Measurements from ENCODE around the gene ANKFY1. TPM values are rescaled to one million over a fixed set of nuclear protein-coding genes. Genes with fewer than 3 reads are reported as not detected.

ANKFY1 gene
- total RNA-seq, 1 donor from 2014 or later = 64.5 TPM

DNA sequence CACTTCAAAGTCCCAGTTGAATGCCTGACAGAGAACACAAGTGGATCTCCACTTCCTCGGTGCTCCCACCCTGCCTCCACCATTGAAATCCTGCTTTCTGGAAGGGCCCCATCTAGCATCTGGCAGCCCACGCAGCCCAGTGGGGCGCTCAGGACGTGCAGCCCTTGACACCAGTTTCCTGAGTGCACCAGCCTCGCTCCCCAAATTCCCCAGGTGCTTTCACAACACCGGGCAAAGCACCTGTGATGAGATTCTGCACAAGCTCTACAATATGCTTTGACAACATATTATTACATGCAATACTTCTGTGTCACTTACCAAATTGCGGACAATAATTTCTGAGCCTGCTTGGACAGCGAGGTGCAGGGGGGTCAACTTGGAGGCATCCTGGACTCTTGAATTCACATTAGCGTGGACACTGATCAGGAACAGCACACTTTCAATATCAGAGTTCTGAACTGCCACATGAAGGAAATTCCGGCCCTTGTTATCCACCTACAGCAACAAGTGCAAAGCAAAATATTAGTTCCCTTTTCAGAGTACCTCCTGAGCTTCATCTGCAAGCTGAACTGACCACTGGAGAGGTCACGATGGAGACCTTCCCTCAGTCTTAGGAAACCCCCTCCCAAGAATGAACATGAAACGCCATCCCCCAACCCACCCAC lies 86.8 kb downstream of the ANKFY1 start:
- no peak for DNase-seq (ENCODE audit: low spot score in 2 of 2, unreplicated experiment in 2 of 2)
- peaks cover 43% of the 10 kb centered on the region for H3K36me3 Mint-ChIP-seq

DNA sequence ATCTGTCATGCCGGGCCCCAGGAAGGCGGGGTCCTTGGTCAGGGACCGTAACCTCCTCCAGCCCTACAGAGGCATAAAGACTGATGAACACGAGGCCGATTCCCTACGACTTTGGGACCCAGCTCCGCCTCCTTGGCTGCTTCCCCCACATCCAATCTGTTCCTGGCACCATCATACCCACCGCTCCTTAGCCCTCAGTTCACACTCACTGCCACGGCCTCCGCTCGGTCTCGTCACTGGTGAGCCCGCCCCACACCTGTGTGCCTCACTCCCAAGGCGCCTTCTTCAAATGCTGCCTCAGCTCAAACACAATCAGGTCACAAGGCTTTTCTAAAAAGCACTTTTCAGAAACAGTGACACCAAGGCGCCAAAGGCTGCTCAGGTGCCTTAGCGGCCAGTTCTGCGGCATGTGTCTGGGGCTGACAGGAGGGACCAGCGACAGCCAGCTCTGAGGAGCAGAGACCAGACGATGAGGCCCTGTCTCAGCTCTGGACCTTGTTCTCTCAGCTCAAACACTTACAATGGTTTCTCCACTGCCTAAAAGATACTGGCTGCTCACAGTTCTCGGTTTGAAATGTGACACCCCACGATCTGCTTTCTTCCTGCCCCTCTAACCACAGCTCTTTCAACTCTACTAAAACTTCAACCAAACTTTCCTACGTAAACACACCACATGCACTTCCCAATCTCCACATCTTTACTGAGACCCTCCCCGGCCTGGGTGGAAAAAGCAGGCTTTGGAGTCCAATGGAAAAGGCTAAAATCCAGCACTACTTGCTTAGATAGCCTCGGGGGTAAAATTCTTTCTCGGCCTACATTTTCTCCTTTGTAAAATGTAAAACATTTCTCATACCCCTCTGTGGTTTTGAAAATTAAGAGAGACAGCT lies 87.6 kb downstream of the ANKFY1 start:
- Mint-ChIP-seq H3K27me3 (ENCODE audit: low read depth) (no peaks in the 10 kb centered on the region), H3K4me1 (peaks cover 50% of the 10 kb centered on the region), H3K4me3 (peak overlapping the region; percentile 7), H3K27ac (peak overlapping the region; percentile 96), H3K36me3 (peaks cover 43% of the 10 kb centered on the region), H3K9me3 (no peaks in the 10 kb centered on the region)
- TF ChIP-seq, protein P1, sequence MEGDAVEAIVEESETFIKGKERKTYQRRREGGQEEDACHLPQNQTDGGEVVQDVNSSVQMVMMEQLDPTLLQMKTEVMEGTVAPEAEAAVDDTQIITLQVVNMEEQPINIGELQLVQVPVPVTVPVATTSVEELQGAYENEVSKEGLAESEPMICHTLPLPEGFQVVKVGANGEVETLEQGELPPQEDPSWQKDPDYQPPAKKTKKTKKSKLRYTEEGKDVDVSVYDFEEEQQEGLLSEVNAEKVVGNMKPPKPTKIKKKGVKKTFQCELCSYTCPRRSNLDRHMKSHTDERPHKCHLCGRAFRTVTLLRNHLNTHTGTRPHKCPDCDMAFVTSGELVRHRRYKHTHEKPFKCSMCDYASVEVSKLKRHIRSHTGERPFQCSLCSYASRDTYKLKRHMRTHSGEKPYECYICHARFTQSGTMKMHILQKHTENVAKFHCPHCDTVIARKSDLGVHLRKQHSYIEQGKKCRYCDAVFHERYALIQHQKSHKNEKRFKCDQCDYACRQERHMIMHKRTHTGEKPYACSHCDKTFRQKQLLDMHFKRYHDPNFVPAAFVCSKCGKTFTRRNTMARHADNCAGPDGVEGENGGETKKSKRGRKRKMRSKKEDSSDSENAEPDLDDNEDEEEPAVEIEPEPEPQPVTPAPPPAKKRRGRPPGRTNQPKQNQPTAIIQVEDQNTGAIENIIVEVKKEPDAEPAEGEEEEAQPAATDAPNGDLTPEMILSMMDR (IDR thresholded peaks at IDR 0.05; ENCODE audit: unreplicated experiment) = no peak
- no peak for DNase-seq (ENCODE audit: low spot score in 2 of 2, unreplicated experiment in 2 of 2)

More for the DNA sequence above, 86.8 kb downstream of the ANKFY1 start:
- H3K27ac Mint-ChIP-seq = peak overlapping the region; percentile 96
- H3K9me3 Mint-ChIP-seq = no peaks in the 10 kb centered on the region
- TF ChIP-seq, protein P1 (IDR thresholded peaks at IDR 0.05; ENCODE audit: unreplicated experiment) = no peak
- H3K4me1 Mint-ChIP-seq = peaks cover 50% of the 10 kb centered on the region
- peak overlapping the region; percentile 7 for H3K4me3 Mint-ChIP-seq
- H3K27me3 Mint-ChIP-seq (ENCODE audit: low read depth) = no peaks in the 10 kb centered on the region

DNA sequence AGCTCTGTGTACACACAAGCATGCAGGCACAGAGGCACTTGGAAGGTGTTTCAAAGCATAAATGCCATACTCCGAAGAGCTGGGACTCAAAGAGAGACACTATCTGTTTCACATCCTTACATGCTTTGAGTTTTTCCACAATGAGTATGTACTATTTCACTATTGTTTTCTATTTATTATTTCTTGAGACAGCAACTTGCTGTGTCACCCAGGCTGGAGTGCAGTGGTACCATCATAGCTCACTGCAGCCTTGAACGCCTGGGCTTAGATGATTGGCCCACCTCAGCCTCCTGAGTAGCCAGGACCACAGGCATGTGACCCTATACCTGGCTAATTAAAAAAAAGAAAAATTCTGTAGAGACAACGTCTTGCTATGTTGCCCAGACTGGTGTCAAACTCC lies 89.2 kb downstream of the ANKFY1 start:
- Mint-ChIP-seq H3K9me3 (no peaks in the 10 kb centered on the region), H3K4me3 (no peak overlapping the region), H3K36me3 (peaks cover 44% of the 10 kb centered on the region), H3K27ac (peak overlapping the region; percentile 35), H3K27me3 (ENCODE audit: low read depth) (no peaks in the 10 kb centered on the region), H3K4me1 (peaks cover 41% of the 10 kb centered on the region)
- no peak for DNase-seq (ENCODE audit: low spot score in 2 of 2, unreplicated experiment in 2 of 2)
- TF ChIP-seq, protein P1 (IDR thresholded peaks at IDR 0.05; ENCODE audit: unreplicated experiment) = no peak

DNA sequence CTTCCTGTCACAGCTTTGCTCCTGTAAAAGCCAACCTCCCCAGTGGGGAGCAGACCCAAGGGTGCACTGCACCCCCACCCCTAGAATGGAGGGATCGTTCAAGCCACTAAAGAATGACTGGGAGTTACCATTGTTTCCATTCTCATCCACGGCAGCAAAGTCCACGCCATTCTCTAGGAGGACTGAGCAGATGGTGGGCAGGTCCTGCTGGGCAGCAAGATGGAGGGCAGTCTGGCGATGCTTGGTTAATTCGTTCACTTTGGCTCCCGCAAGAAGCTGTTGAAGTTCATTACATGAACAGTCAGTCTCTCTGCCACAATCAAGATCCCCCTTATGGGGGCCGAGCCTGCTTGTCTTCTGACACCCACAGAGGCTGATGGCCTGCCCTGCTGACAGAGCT lies 90.0 kb downstream of the ANKFY1 start:
- no peak for DNase-seq (ENCODE audit: low spot score in 2 of 2, unreplicated experiment in 2 of 2)
- TF ChIP-seq, protein P1 (IDR thresholded peaks at IDR 0.05; ENCODE audit: unreplicated experiment) = no peak
- Mint-ChIP-seq H3K9me3 (no peaks in the 10 kb centered on the region), H3K4me3 (no peak overlapping the region), H3K4me1 (peaks cover 33% of the 10 kb centered on the region), H3K27me3 (ENCODE audit: low read depth) (no peaks in the 10 kb centered on the region), H3K36me3 (peaks cover 46% of the 10 kb centered on the region), H3K27ac (peak overlapping the region; percentile 35)

DNA sequence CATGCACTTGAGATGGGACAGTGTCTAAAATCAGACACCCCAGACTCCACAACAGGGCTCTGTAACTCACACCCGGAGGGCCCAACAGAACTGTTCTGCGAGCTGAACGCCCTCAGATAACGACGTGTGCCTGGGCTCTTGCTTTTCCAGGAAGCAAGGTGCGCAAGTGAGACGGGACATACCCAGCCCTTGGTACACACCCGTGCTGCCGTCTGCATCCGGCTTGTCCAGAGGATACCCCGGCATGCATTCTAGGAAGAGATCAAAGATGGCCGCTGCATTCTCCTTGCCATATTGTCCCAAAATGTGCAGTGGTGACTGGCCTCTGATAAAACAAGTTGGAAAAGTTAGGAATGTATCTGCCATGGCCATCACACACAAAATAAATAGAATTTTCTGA lies 91.4 kb downstream of the ANKFY1 start:
- no peak overlapping the region for H3K4me3 Mint-ChIP-seq
- H3K9me3 Mint-ChIP-seq = no peaks in the 10 kb centered on the region
- DNase-seq (ENCODE audit: low spot score in 2 of 2, unreplicated experiment in 2 of 2) = no peak
- peaks cover 41% of the 10 kb centered on the region for H3K36me3 Mint-ChIP-seq
- peaks cover 28% of the 10 kb centered on the region for H3K4me1 Mint-ChIP-seq
- no peaks in the 10 kb centered on the region for H3K27me3 Mint-ChIP-seq (ENCODE audit: low read depth)
- no peak overlapping the region for H3K27ac Mint-ChIP-seq
- TF ChIP-seq, protein P1 (IDR thresholded peaks at IDR 0.05; ENCODE audit: unreplicated experiment) = no peak
